MM.1S (cell line): ENCODE results near the gene TUBA3C.

Source experiments
- DNase-seq: peaks from one replicate; pipeline ENCODE4 v3.0.0-alpha.2; 2015
- H2AFZ ChIP-seq: fragments of 300-600 bp; sonication (generic); 2 replicates; pipeline ENCODE4 v1.6.0; 2016; ENCODE audit warnings: antibody characterized with exemption, low read length
- H3F3A ChIP-seq: fragments of 300-600 bp; sonication (generic); 2 replicates; pipeline ENCODE4 v1.6.1; 2016; ENCODE audit warnings: mild to moderate bottlenecking, antibody characterized with exemption, low read length, moderate library complexity, mixed read lengths; ENCODE audit not compliant: insufficient read depth
- H3K27ac ChIP-seq: fragments of 300-600 bp; sonication (generic); 2 replicates; pipeline ENCODE4 v1.5.1; 2016; ENCODE audit warnings: mild to moderate bottlenecking, low read length
- H3K27me3 ChIP-seq: fragments of 300-600 bp; sonication (generic); replicated peaks from 2 replicates; pipeline ENCODE4 v1.6.0; 2016; ENCODE audit warnings: low read length; ENCODE audit not compliant: insufficient read depth
- H3K36me3 ChIP-seq: fragments of 300-600 bp; sonication (generic); replicated peaks from 2 replicates; pipeline ENCODE4 v1.6.1; 2016; ENCODE audit warnings: mild to moderate bottlenecking, low read length, mixed read lengths; ENCODE audit not compliant: insufficient read depth
- H3K4me1 ChIP-seq: fragments of 300-600 bp; sonication (generic); 2 replicates; pipeline ENCODE4 v1.6.1; 2016; ENCODE audit warnings: low read length, mixed read lengths
- H3K4me2 ChIP-seq: fragments of 300-600 bp; sonication (generic); 2 replicates; pipeline ENCODE4 v1.6.0; 2016; ENCODE audit warnings: low read depth, low read length
- H3K4me3 ChIP-seq: fragments of 300-600 bp; sonication (generic); 2 replicates; pipeline ENCODE4 v1.5.1; 2016; ENCODE audit warnings: low read length, mixed read lengths
- H3K79me2 ChIP-seq: fragments of 300-600 bp; sonication (generic); 2 replicates; pipeline ENCODE4 v1.6.1; 2016; ENCODE audit warnings: mixed run types, low read length, mixed read lengths
- H3K9ac ChIP-seq: fragments of 300-600 bp; sonication (generic); 2 replicates; pipeline ENCODE4 v1.6.1; 2016; ENCODE audit warnings: low read length, mixed read lengths
- H3K9me2 ChIP-seq: fragments of 300-600 bp; sonication (generic); replicated peaks from 2 replicates; pipeline ENCODE4 v1.6.1; 2016; ENCODE audit warnings: mild to moderate bottlenecking, low read length, mixed read lengths; ENCODE audit not compliant: insufficient read depth
- H3K9me3 ChIP-seq: fragments of 300-600 bp; sonication (generic); replicated peaks from 2 replicates; pipeline ENCODE4 v1.6.1; 2016; ENCODE audit warnings: mild to moderate bottlenecking, low read length, mixed read lengths; ENCODE audit not compliant: insufficient read depth
- H4K20me1 ChIP-seq: fragments of 300-600 bp; sonication (generic); 2 replicates; pipeline ENCODE4 v1.6.1; 2016; ENCODE audit warnings: mild to moderate bottlenecking, low read length, moderate library complexity, mixed read lengths; ENCODE audit not compliant: insufficient read depth
- CTCF ChIP-seq: fragments of 300-600 bp; sonication (generic); IDR thresholded peaks from 2 replicates; pipeline ENCODE4 v1.5.1; 2016; ENCODE audit warnings: antibody characterized with exemption, low read length, mixed read lengths
- EZH2 ChIP-seq: fragments of 300-600 bp; sonication (generic); optimal IDR thresholded peaks from 2 replicates; pipeline ENCODE3; 2017; ENCODE audit warnings: low read depth, mild to moderate bottlenecking, antibody characterized with exemption, low read length, mixed read lengths
- EZH2phosphoT487 ChIP-seq: fragments of 300-600 bp; sonication (generic); IDR thresholded peaks from 2 replicates; pipeline ENCODE4 v1.6.1; 2018; ENCODE audit warnings: antibody characterized with exemption, low read length

TUBA3C gene

GRCh38 chr13:19154843-19155242 lies 26.8 kb downstream of the TUBA3C start:
- Histone ChIP-seq H3K9me2 (no peaks in the 10 kb centered on the region), H2AFZ (no peak overlapping the region), H3F3A (no peaks in the 10 kb centered on the region), H3K27ac (no peak overlapping the region), H3K9me3 (no peaks in the 10 kb centered on the region), H3K4me2 (no peak overlapping the region), H3K4me3 (no peak overlapping the region), H3K4me1 (no peaks in the 10 kb centered on the region), H3K36me3 (no peaks in the 10 kb centered on the region), H3K27me3 (no peaks in the 10 kb centered on the region), H3K9ac (no peak overlapping the region), H3K79me2 (no peaks in the 10 kb centered on the region), H4K20me1 (no peaks in the 10 kb centered on the region)
- TF ChIP-seq EZH2 (no peak), EZH2phosphoT487 (no peak), CTCF (no peak)
- no peak for DNase-seq

GRCh38 chr13:19153782-19154450 lies 27.7 kb downstream of the TUBA3C start:
- Histone ChIP-seq H3K9me3 (no peaks in the 10 kb centered on the region), H3K36me3 (no peaks in the 10 kb centered on the region), H3K9ac (no peak overlapping the region), H3K27me3 (no peaks in the 10 kb centered on the region), H4K20me1 (no peaks in the 10 kb centered on the region), H3K9me2 (no peaks in the 10 kb centered on the region), H3K4me2 (no peak overlapping the region), H3F3A (no peaks in the 10 kb centered on the region), H2AFZ (no peak overlapping the region), H3K27ac (no peak overlapping the region), H3K4me1 (no peaks in the 10 kb centered on the region), H3K79me2 (no peaks in the 10 kb centered on the region), H3K4me3 (no peak overlapping the region)
- TF ChIP-seq CTCF (no peak), EZH2 (no peak), EZH2phosphoT487 (no peak)
- no peak for DNase-seq

- Histone ChIP-seq H3K4me3 (no peak overlapping the region), H3K36me3 (no peaks in the 10 kb centered on the region), H3K4me2 (no peak overlapping the region), H3K9ac (no peak overlapping the region), H3K79me2 (no peaks in the 10 kb centered on the region), H3F3A (no peaks in the 10 kb centered on the region), H3K4me1 (no peaks in the 10 kb centered on the region), H3K9me3 (no peaks in the 10 kb centered on the region), H3K9me2 (no peaks in the 10 kb centered on the region), H3K27ac (no peak overlapping the region), H2AFZ (no peak overlapping the region), H3K27me3 (no peaks in the 10 kb centered on the region), H4K20me1 (no peaks in the 10 kb centered on the region)
- no peak for DNase-seq
- TF ChIP-seq EZH2phosphoT487 = no peak
Observed at GRCh38 chr13:19152403-19152802, 29.2 kb downstream of the TUBA3C start.

GRCh38 chr13:19151581-19152263 lies 29.9 kb downstream of the TUBA3C start:
- H3K27ac ChIP-seq = no peak overlapping the region
- H3K9ac ChIP-seq = no peak overlapping the region
- no peak for TF ChIP-seq EZH2
- TF ChIP-seq EZH2phosphoT487 = no peak
- no peak for TF ChIP-seq CTCF
- H3K4me1 ChIP-seq = no peaks in the 10 kb centered on the region
- H3K4me3 ChIP-seq = no peak overlapping the region
- no peaks in the 10 kb centered on the region for H3K27me3 ChIP-seq
- H3F3A ChIP-seq = no peaks in the 10 kb centered on the region
- H3K9me2 ChIP-seq = no peaks in the 10 kb centered on the region
- H3K9me3 ChIP-seq = no peaks in the 10 kb centered on the region
- no peak overlapping the region for H2AFZ ChIP-seq
- H4K20me1 ChIP-seq = no peaks in the 10 kb centered on the region
- H3K79me2 ChIP-seq = no peaks in the 10 kb centered on the region
- no peak for DNase-seq
- no peak overlapping the region for H3K4me2 ChIP-seq
- H3K36me3 ChIP-seq = no peaks in the 10 kb centered on the region
